Epithelial cell of proximal tubule (primary cell): Measurements from ENCODE around the gene MYO18B. TPM values are rescaled to one million over a fixed set of nuclear protein-coding genes. Genes with fewer than 3 reads are reported as not detected.

ENCODE experiments used
- DNase-seq: peaks from one replicate; pipeline ENCODE4 v3.0.0-alpha.2; 2011; ENCODE audit warnings: low read depth
- H3K4me3 ChIP-seq: 2 replicates; pipeline ENCODE4 v1.5.1; 2011; ENCODE audit warnings: low read depth, mild to moderate bottlenecking, low read length
- CTCF ChIP-seq: conservative IDR thresholded peaks from 2 replicates; pipeline ENCODE4 v1.5.1; 2012; ENCODE audit warnings: low read depth, mild to moderate bottlenecking, low read length
- total RNA-seq: library from RNA; depleted of rRNA; stranded (reverse); fragments of >200 nt; gene quantifications from 2 replicates; pipeline ENCODE4 v1.2.3, GENCODE V29; 2015

Gene MYO18B
- total RNA-seq, 1 donor from 2014 or later = not detected

GRCh38 chr22:25760848-25761595, 19.0 kb downstream of the MYO18B start:
- DNase-seq = no peak
- H3K4me3 ChIP-seq = no peak overlapping the region
- no peak for TF ChIP-seq CTCF

- H3K4me3 ChIP-seq = no peak overlapping the region
- TF ChIP-seq CTCF = no peak
- no peak for DNase-seq
Measured at GRCh38 chr22:25762147-25762546, 20.2 kb downstream of the MYO18B start.

- H3K4me3 ChIP-seq = no peak overlapping the region
- no peak for TF ChIP-seq CTCF
- no peak for DNase-seq
Measured at GRCh38 chr22:25763239-25763777, 21.3 kb downstream of the MYO18B start.

- no peak overlapping the region for H3K4me3 ChIP-seq
- TF ChIP-seq CTCF = no peak
- DNase-seq = no peak
Measured at GRCh38 chr22:25764270-25765015, 22.5 kb downstream of the MYO18B start.

- H3K4me3 ChIP-seq = no peak overlapping the region
- no peak for TF ChIP-seq CTCF
- DNase-seq = no peak
Measured at GRCh38 chr22:25765016-25765367, 23.0 kb downstream of the MYO18B start.

GRCh38 chr22:25765801-25766200, 23.8 kb downstream of the MYO18B start:
- no peak for TF ChIP-seq CTCF
- no peak overlapping the region for H3K4me3 ChIP-seq
- no peak for DNase-seq
